GM12878 (cell line): Measurements from ENCODE around the gene ALDH1A3. TPM values are rescaled to one million over a fixed set of nuclear protein-coding genes. Genes with fewer than 3 reads are reported as not detected.

Experiments
- ATAC-seq: fragments of 200-7000 bp; cut with Tn5 transposase; 3 replicates; pipeline ENCODE4 v1.9.1; 2020; ENCODE audit warnings: mild to moderate bottlenecking, moderate library complexity
- BruUV-seq: library from RNA; stranded (reverse); fragments of 400-500 nt; replicated peaks from 2 replicates; lab custom pipeline; 2021; lab: Mats Ljungman, UMichigan
- CTCF ChIA-PET: fragments of 300-600 bp; sonication (Branson Sonifier 250); formaldehyde crosslinking; extraction: SDS; loops from one replicate; lab custom pipeline; 2021; ENCODE audit warnings: inconsistent platforms; lab: Yijun Ruan, JAX
- POLR2A ChIA-PET: fragments of 350-600 bp; formaldehyde crosslinking; extraction: SDS; loops from one replicate; lab custom pipeline; 2021; ENCODE audit warnings: inconsistent platforms; lab: Charles Lee
- RAD21 ChIA-PET: fragments of 300-600 bp; sonication (Branson Sonifier 250); formaldehyde crosslinking; loops from one replicate; lab custom pipeline; 2023; ENCODE audit warnings: antibody characterized with exemption; ENCODE audit not compliant: unreplicated experiment; lab: Charles Lee
- SMC1A ChIA-PET: fragments of 300-600 bp; sonication (Branson Sonifier 250); formaldehyde crosslinking; loops from one replicate; lab custom pipeline; 2023; ENCODE audit not compliant: unreplicated experiment, uncharacterized antibody; lab: Charles Lee
- DNase-seq: peaks from one replicate; pipeline ENCODE4 v3.0.0-alpha.2; 2011; ENCODE audit warnings: low read depth, low spot score
- FAIRE-seq: peaks from 3 replicates; lab custom pipeline; 2011; peaks lifted over from hg19 to GRCh38; lab: Jason Lieb, UNC
- H2AFZ ChIP-seq: 2 replicates; pipeline ENCODE4 v1.6.0; 2011; ENCODE audit warnings: low read depth, low read length, control low read depth; ENCODE audit not compliant: control insufficient read depth
- H3K27ac ChIP-seq: 2 replicates; pipeline ENCODE4 v1.5.1; 2011; ENCODE audit warnings: control low read depth; ENCODE audit not compliant: control insufficient read depth, insufficient read depth
- H3K27me3 ChIP-seq, 2 experiments: replicated peaks in 1 of 2; 2 replicates each; pipeline versions ENCODE4 v1.6.0 to v1.6.1; 2011; ENCODE audit warnings: low read length in 1 of 2; ENCODE audit not compliant: control insufficient read depth in 2 of 2, insufficient read depth in 2 of 2
- H3K36me3 ChIP-seq, 2 experiments: 2 replicates each; pipeline ENCODE4 v1.5.1; 2011; ENCODE audit warnings: low read length in 1 of 2; ENCODE audit not compliant: control insufficient read depth in 2 of 2, insufficient read depth in 2 of 2
- H3K4me1 ChIP-seq: 2 replicates; pipeline ENCODE4 v1.6.1; 2011; ENCODE audit warnings: mild to moderate bottlenecking, low read length, moderate library complexity, mixed read lengths; ENCODE audit not compliant: control insufficient read depth, insufficient read depth
- H3K4me2 ChIP-seq: 2 replicates; pipeline ENCODE4 v1.6.0; 2011; ENCODE audit warnings: control low read depth; ENCODE audit not compliant: control insufficient read depth, insufficient read depth
- H3K4me3 ChIP-seq: fragments of 200-600 bp; sonication (generic); 2 replicates; pipeline ENCODE4 v1.5.1; 2016
- H3K79me2 ChIP-seq: 2 replicates; pipeline ENCODE4 v1.6.0; 2011; ENCODE audit warnings: low read length; ENCODE audit not compliant: control insufficient read depth, insufficient read depth
- H3K9ac ChIP-seq: 2 replicates; pipeline ENCODE4 v1.8.0; 2011; ENCODE audit warnings: low read length, control low read depth, mixed read lengths; ENCODE audit not compliant: control insufficient read depth, insufficient read depth
- H3K9me3 ChIP-seq: replicated peaks from 3 replicates; pipeline ENCODE4 v1.5.1; 2011; ENCODE audit warnings: mild to moderate bottlenecking, low read length; ENCODE audit not compliant: control insufficient read depth, insufficient read depth
- H4K20me1 ChIP-seq: 2 replicates; pipeline ENCODE4 v1.6.0; 2011; ENCODE audit not compliant: control insufficient read depth, insufficient read depth
- ASH2L ChIP-seq: fragments of 300-600, 200-600 bp; sonication (generic); IDR thresholded peaks from 2 replicates; pipeline ENCODE4 v1.6.1; 2017; ENCODE audit warnings: low read depth, mild to moderate bottlenecking, borderline replicate concordance
- CUX1 ChIP-seq: IDR thresholded peaks from 2 replicates; pipeline ENCODE4 v1.6.1; 2012; ENCODE audit warnings: improper control_type of control experiment, low read depth, low read length; ENCODE audit not compliant: insufficient replicate concordance
- NFXL1 ChIP-seq: fragments of 450-650 bp; IDR thresholded peaks from 2 replicates; pipeline ENCODE4 v1.6.1; 2017; ENCODE audit warnings: antibody characterized with exemption, mild to moderate bottlenecking, borderline replicate concordance
- ZNF384 ChIP-seq: IDR thresholded peaks from 2 replicates; pipeline ENCODE4 v1.6.1; 2012; ENCODE audit warnings: low read depth, mild to moderate bottlenecking, low read length, improper control_type of control experiment, borderline replicate concordance
- in situ Hi-C: fragments of 300-500 bp; cut with MboI; formaldehyde crosslinking; loops from 9 replicates; pipeline ENCODE4 v1.14.3; 2018; ENCODE audit warnings: mixed read lengths
- intact Hi-C: fragments of 100-400 bp; cut with micrococcal nuclease; formaldehyde crosslinking; loops from one replicate; pipeline ENCODE4 v1.14.2; 2022; ENCODE audit not compliant: unreplicated experiment
- polyA plus RNA-seq, 11 experiments: library from polyadenylated mRNA; depleted of rRNA in 4 of 11; unstranded in 6 of 11; stranded (reverse) in 5 of 11; fragments of >200 nt; fragmentation: Nextera tagmentation in 4 of 11; fragmentation: Illumina TruSeq in 1 of 11; extraction: Ambion mirVana in 4 of 11; extraction: Trizol in 1 of 11; gene quantifications; 1 replicate in 1 of 11; 2 replicates in 10 of 11; pipeline versions ENCODE4 v1.2.1 to v1.2.3, GENCODE V29; 2011 to 2016; ENCODE audit warnings: inconsistent platforms in 2 of 11, missing spikeins in 2 of 11, low read depth in 1 of 11
- total RNA-seq, 4 experiments: library from RNA; depleted of rRNA in 3 of 4; stranded (reverse); fragments of >200 nt in 3 of 4; fragmentation: Illumina TruSeq in 1 of 4; extraction: Trizol in 1 of 4; gene quantifications; 2 replicates each; pipeline versions ENCODE4 v1.2.1 to v1.2.3, GENCODE V29; 2013 to 2021
- TF ChIP-seq, protein P1 (sequence below): fragments of 450-650 bp; IDR thresholded peaks from 2 replicates; pipeline ENCODE4 v1.6.1; 2018; ENCODE audit warnings: mild to moderate bottlenecking, low read depth, moderate library complexity; ENCODE audit not compliant: partially characterized antibody
- TF ChIP-seq, protein P2 (sequence below): fragments of 450-650 bp; IDR thresholded peaks from 2 replicates; pipeline ENCODE4 v1.6.1; 2017; ENCODE audit warnings: mild to moderate bottlenecking, moderate library complexity

The ALDH1A3 gene
- total and polyA plus RNA-seq, 10 of the 15 experiments (the other 5 are each of a cell fraction or from before 2014, with no cell fraction given), result 0.06 to 0.69 (median 0.18) TPM

GRCh38 chr15:100934166-100934565 is 54.5 kb downstream of the ALDH1A3 start (continued):
- TF ChIP-seq CUX1 (no peak), NFXL1 (no peak)

- Histone ChIP-seq H3K4me2 (peak overlapping the region; percentile 59), H3K4me1 (peaks cover 57% of the 10 kb centered on the region), H3K79me2 (peaks cover 29% of the 10 kb centered on the region), H3K9me3 (no peaks in the 10 kb centered on the region), H2AFZ (peak overlapping the region; percentile 26; the same call in 1 of the 2 replicates), H3K27me3 (no peaks in the 10 kb centered on the region), H3K36me3 (peaks cover 1 to 22% of the 10 kb centered on the region in 2 experiments), H3K27ac (peak overlapping the region; percentile 54), H4K20me1 (0 out of 2 replicates have a peak, but pooled peaks cover 2% of the 10 kb centered on the region), H3K4me3 (no peak overlapping the region), H3K9ac (0 out of 2 replicates have a peak overlapping the region, but pooled peaks have one; percentile 12)
- DNase-seq (no peak), FAIRE-seq (no peak), ATAC-seq (peak; percentile 75)
- in situ Hi-C loops (loop anchor here (25.0 kb wide), 1 partner anchor 1422 kb away; no protein-coding TSS in a partner anchor), intact Hi-C loops (no loop called here)
- ChIA-PET RAD21 (interaction anchor here (0.7 to 2.3 kb wide), 10 partner anchors 9 to 1009 kb away, joined by 3 to 9 read pairs (median 4); partner anchors contain the start of gene LRRK1), POLR2A (interaction anchor here (0.7 to 2.8 kb wide), 2 partner anchors 12 to 671 kb away, joined by 14 to 17 read pairs; no protein-coding TSS in a partner anchor), SMC1A (interaction anchor here (0.6 to 2.5 kb wide), 8 partner anchors 8 to 802 kb away, joined by 3 to 11 read pairs (median 5); no protein-coding TSS in a partner anchor), CTCF (interaction anchor here (1.7 to 4.0 kb wide), 4 partner anchors 9 to 73 kb away, joined by 5 to 33 read pairs (median 16); partner anchors contain the start of gene LRRK1)
- no TSS peak for BruUV-seq
- TF ChIP-seq ZNF384, result peak; percentile 76
- TF ChIP-seq, protein P1, sequence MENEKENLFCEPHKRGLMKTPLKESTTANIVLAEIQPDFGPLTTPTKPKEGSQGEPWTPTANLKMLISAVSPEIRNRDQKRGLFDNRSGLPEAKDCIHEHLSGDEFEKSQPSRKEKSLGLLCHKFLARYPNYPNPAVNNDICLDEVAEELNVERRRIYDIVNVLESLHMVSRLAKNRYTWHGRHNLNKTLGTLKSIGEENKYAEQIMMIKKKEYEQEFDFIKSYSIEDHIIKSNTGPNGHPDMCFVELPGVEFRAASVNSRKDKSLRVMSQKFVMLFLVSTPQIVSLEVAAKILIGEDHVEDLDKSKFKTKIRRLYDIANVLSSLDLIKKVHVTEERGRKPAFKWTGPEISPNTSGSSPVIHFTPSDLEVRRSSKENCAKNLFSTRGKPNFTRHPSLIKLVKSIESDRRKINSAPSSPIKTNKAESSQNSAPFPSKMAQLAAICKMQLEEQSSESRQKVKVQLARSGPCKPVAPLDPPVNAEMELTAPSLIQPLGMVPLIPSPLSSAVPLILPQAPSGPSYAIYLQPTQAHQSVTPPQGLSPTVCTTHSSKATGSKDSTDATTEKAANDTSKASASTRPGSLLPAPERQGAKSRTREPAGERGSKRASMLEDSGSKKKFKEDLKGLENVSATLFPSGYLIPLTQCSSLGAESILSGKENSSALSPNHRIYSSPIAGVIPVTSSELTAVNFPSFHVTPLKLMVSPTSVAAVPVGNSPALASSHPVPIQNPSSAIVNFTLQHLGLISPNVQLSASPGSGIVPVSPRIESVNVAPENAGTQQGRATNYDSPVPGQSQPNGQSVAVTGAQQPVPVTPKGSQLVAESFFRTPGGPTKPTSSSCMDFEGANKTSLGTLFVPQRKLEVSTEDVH, result no peak
- TF ChIP-seq, protein P2, sequence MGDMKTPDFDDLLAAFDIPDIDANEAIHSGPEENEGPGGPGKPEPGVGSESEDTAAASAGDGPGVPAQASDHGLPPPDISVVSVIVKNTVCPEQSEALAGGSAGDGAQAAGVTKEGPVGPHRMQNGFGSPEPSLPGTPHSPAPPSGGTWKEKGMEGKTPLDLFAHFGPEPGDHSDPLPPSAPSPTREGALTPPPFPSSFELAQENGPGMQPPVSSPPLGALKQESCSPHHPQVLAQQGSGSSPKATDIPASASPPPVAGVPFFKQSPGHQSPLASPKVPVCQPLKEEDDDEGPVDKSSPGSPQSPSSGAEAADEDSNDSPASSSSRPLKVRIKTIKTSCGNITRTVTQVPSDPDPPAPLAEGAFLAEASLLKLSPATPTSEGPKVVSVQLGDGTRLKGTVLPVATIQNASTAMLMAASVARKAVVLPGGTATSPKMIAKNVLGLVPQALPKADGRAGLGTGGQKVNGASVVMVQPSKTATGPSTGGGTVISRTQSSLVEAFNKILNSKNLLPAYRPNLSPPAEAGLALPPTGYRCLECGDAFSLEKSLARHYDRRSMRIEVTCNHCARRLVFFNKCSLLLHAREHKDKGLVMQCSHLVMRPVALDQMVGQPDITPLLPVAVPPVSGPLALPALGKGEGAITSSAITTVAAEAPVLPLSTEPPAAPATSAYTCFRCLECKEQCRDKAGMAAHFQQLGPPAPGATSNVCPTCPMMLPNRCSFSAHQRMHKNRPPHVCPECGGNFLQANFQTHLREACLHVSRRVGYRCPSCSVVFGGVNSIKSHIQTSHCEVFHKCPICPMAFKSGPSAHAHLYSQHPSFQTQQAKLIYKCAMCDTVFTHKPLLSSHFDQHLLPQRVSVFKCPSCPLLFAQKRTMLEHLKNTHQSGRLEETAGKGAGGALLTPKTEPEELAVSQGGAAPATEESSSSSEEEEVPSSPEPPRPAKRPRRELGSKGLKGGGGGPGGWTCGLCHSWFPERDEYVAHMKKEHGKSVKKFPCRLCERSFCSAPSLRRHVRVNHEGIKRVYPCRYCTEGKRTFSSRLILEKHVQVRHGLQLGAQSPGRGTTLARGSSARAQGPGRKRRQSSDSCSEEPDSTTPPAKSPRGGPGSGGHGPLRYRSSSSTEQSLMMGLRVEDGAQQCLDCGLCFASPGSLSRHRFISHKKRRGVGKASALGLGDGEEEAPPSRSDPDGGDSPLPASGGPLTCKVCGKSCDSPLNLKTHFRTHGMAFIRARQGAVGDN, result 0 out of 2 replicates have a peak, but pooled peaks have one; percentile 9
- no peak for TF ChIP-seq ASH2L
These were observed 55.1 kb downstream of the ALDH1A3 start for GRCh38 chr15:100934726-100935125.
